NCI-H1105 treated with DMSO at 0.1 percent for 48 hours (cell line): Measurements from ENCODE around the gene COL5A2.

ENCODE experiments used
- DNase-seq: peaks from one replicate; lab custom pipeline; 2025; lab: John Stamatoyannopoulos, UW

The COL5A2 gene

GRCh38 chr2:189097934-189098333 lies 81.6 kb downstream of the COL5A2 start:
- DNase-seq, result no peak

GRCh38 chr2:189096769-189097447 lies 82.7 kb downstream of the COL5A2 start:
- DNase-seq, result no peak

GRCh38 chr2:189095101-189095500 lies 84.5 kb downstream of the COL5A2 start:
- DNase-seq, result no peak

- DNase-seq, result no peak
These were observed 86.6 kb downstream of the COL5A2 start for GRCh38 chr2:189092936-189093335.

- DNase-seq, result no peak
These were observed 88.3 kb downstream of the COL5A2 start for GRCh38 chr2:189091253-189091652.

- DNase-seq, result no peak
These were observed 90.9 kb downstream of the COL5A2 start for GRCh38 chr2:189088591-189089205.

GRCh38 chr2:189086710-189087109 lies 92.9 kb downstream of the COL5A2 start:
- DNase-seq, result no peak

GRCh38 chr2:189086250-189086649 lies 93.3 kb downstream of the COL5A2 start:
- DNase-seq, result no peak

GRCh38 chr2:189083606-189084005 lies 96.0 kb downstream of the COL5A2 start:
- no peak for DNase-seq

GRCh38 chr2:189083106-189083505 lies 96.5 kb downstream of the COL5A2 start:
- no peak for DNase-seq

GRCh38 chr2:189082376-189082975 lies 97.1 kb downstream of the COL5A2 start:
- no peak for DNase-seq

GRCh38 chr2:189076572-189076971 lies 103.0 kb downstream of the COL5A2 start:
- DNase-seq, result no peak

- DNase-seq, result no peak
These were observed 103.4 kb downstream of the COL5A2 start for GRCh38 chr2:189076120-189076519.

GRCh38 chr2:189074506-189074905 lies 105.1 kb downstream of the COL5A2 start:
- no peak for DNase-seq

GRCh38 chr2:189072036-189072435 lies 107.5 kb downstream of the COL5A2 start:
- no peak for DNase-seq

GRCh38 chr2:189069855-189070619 lies 109.5 kb downstream of the COL5A2 start:
- no peak for DNase-seq

GRCh38 chr2:189066037-189066436 lies 113.5 kb downstream of the COL5A2 start:
- no peak for DNase-seq

- no peak for DNase-seq
These were observed 119.4 kb downstream of the COL5A2 start for GRCh38 chr2:189060096-189060642.

- no peak for DNase-seq
These were observed 122.2 kb downstream of the COL5A2 start for GRCh38 chr2:189057316-189057715.

- no peak for DNase-seq
These were observed 123.1 kb downstream of the COL5A2 start for GRCh38 chr2:189056200-189057106.

- DNase-seq, result no peak
These were observed 129.3 kb downstream of the COL5A2 start for GRCh38 chr2:189050165-189050712.
